Keratinocyte (primary cell): ENCODE data around the gene DSCAM. TPM values are rescaled to one million over a fixed set of nuclear protein-coding genes. Genes with fewer than 3 reads are reported as not detected.

ENCODE experiments used
- DNase-seq: peaks from one replicate; pipeline ENCODE4 v3.0.0-alpha.2; 2011; ENCODE audit warnings: low read depth, missing footprints, low spot score
- FAIRE-seq: peaks from 2 replicates; lab custom pipeline; 2011; peaks lifted over from hg19 to GRCh38; lab: Jason Lieb, UNC
- H2AFZ ChIP-seq: 2 replicates; pipeline ENCODE4 v1.6.0; 2012; ENCODE audit warnings: low read length, control low read depth, inconsistent platforms; ENCODE audit not compliant: control insufficient read depth
- H3K27ac ChIP-seq: 2 replicates; pipeline ENCODE4 v1.5.1; 2011; ENCODE audit warnings: low read length; ENCODE audit not compliant: control insufficient read depth, insufficient read depth
- H3K27me3 ChIP-seq: 3 replicates; pipeline ENCODE4 v1.6.0; 2011; ENCODE audit warnings: low read length; ENCODE audit not compliant: control insufficient read depth, insufficient read depth; ENCODE audit errors: extremely low read depth
- H3K36me3 ChIP-seq, 2 experiments: 2 replicates in 1 of 2; 3 replicates in 1 of 2; pipeline ENCODE4 v1.5.1; 2011; ENCODE audit warnings: low read length in 2 of 2, mild to moderate bottlenecking in 1 of 2; ENCODE audit not compliant: control insufficient read depth in 2 of 2, insufficient read depth in 2 of 2; ENCODE audit errors: extremely low read depth in 1 of 2
- H3K4me1 ChIP-seq: 3 replicates; pipeline ENCODE4 v1.5.1; 2011; ENCODE audit warnings: low read length; ENCODE audit not compliant: control insufficient read depth, insufficient read depth; ENCODE audit errors: extremely low read depth
- H3K4me2 ChIP-seq: 3 replicates; pipeline ENCODE4 v1.6.0; 2011; ENCODE audit warnings: low read depth, low read length; ENCODE audit not compliant: control insufficient read depth, insufficient read depth; ENCODE audit errors: extremely low read depth
- H3K4me3 ChIP-seq, 3 experiments: fragments of 200-600 bp in 1 of 3; sonication (generic) in 1 of 3; 2 replicates in 2 of 3; 3 replicates in 1 of 3; pipeline ENCODE4 v1.5.1; 2011 to 2016; ENCODE audit warnings: low read length in 3 of 3, mild to moderate bottlenecking in 3 of 3, control low read depth in 2 of 3, inconsistent platforms in 1 of 3, low read depth in 1 of 3, mixed read lengths in 1 of 3, mixed run types in 1 of 3, moderate library complexity in 1 of 3; ENCODE audit not compliant: control insufficient read depth in 2 of 3, insufficient read depth in 2 of 3; ENCODE audit errors: extremely low read depth in 1 of 3
- H3K79me2 ChIP-seq: 2 replicates; pipeline ENCODE4 v1.6.0; 2012; ENCODE audit warnings: low read length; ENCODE audit not compliant: control insufficient read depth, insufficient read depth
- H3K9ac ChIP-seq: 3 replicates; pipeline ENCODE4 v1.6.0; 2011; ENCODE audit warnings: low read length; ENCODE audit not compliant: control insufficient read depth, insufficient read depth; ENCODE audit errors: extremely low read depth
- H3K9me1 ChIP-seq: 3 replicates; pipeline ENCODE4 v1.6.0; 2011; ENCODE audit warnings: low read length; ENCODE audit not compliant: control insufficient read depth, insufficient read depth; ENCODE audit errors: extremely low read depth
- H3K9me3 ChIP-seq: 2 replicates; pipeline ENCODE4 v1.5.1; 2012; ENCODE audit warnings: low read depth, low read length; ENCODE audit not compliant: control insufficient read depth
- H4K20me1 ChIP-seq: 3 replicates; pipeline ENCODE4 v1.6.0; 2011; ENCODE audit warnings: low read length; ENCODE audit not compliant: control insufficient read depth, insufficient read depth; ENCODE audit errors: extremely low read depth
- EZH2 ChIP-seq: IDR thresholded peaks from one replicate; pipeline ENCODE4 v1.6.1; 2012; ENCODE audit warnings: inconsistent platforms, mild to moderate bottlenecking, low read length, moderate library complexity
- dilution Hi-C: fragments of 300-500 bp; cut with MboI; formaldehyde crosslinking; loops from one replicate; pipeline ENCODE4 v1.7.0; 2020; ENCODE audit warnings: low sequenced_read_pairs; ENCODE audit not compliant: extremely low pct_ligation_motif_present
- polyA plus RNA-seq, 5 experiments: library from polyadenylated mRNA; depleted of rRNA in 3 of 5; stranded (reverse) in 3 of 5; stranded (forward) in 1 of 5; unstranded in 1 of 5; fragments of >200 nt; gene quantifications; 1 replicate in 1 of 5; 2 replicates in 3 of 5; 3 replicates in 1 of 5; pipeline versions ENCODE4 v1.2.1 to v1.2.3, GENCODE V29; 2011 to 2012; ENCODE audit warnings: missing spikeins in 2 of 5, low read depth in 1 of 5, low replicate concordance in 1 of 5
- TF ChIP-seq, protein P1 (sequence below), 3 experiments: IDR thresholded peaks in 1 of 3; conservative IDR thresholded peaks in 1 of 3; optimal IDR thresholded peaks in 1 of 3; 2 replicates in 2 of 3; 3 replicates in 1 of 3; pipeline versions ENCODE3 to v1.5.1; 2011; ENCODE audit warnings: low read length in 3 of 3, mild to moderate bottlenecking in 3 of 3, moderate library complexity in 2 of 3, control low read depth in 1 of 3, inconsistent platforms in 1 of 3; ENCODE audit not compliant: insufficient read depth in 2 of 3; ENCODE audit errors: extremely low read depth in 1 of 3

The DSCAM gene
- polyA plus RNA-seq, 1 donor (not counting 4 experiments of a cell fraction or from before 2014, with no cell fraction given), result 2.1 TPM

DNA sequence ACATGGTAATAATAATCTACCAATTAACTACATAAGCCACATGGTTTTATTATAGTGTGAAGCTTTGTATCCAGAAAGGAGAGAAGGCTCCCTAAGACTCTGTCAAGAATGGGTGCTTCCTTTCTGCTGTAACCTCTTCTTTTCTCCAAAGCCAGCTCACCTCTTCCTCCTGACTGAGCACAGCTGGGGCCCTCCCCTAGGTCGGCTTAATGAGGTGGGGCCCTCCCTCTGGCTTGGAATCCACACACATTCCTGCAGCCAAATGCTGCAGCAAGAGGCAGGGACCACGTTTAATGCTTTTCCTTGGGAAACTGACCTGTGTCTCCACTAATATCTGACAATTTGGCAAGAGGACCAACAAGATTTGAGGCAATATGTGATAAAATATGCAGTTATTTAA is 94.8 kb downstream of the DSCAM start:
- Histone ChIP-seq H3K9ac (no peak overlapping the region), H3K27me3 (no peaks in the 10 kb centered on the region), H4K20me1 (peaks cover 2% of the 10 kb centered on the region), H3K4me2 (no peak overlapping the region), H3K36me3 (no peaks in the 10 kb centered on the region), H3K27ac (no peak overlapping the region), H3K9me3 (no peaks in the 10 kb centered on the region), H2AFZ (no peak overlapping the region), H3K79me2 (no peaks in the 10 kb centered on the region), H3K4me3 (no peak overlapping the region), H3K4me1 (no peaks in the 10 kb centered on the region), H3K9me1 (no peaks in the 10 kb centered on the region)
- FAIRE-seq (no peak), DNase-seq (no peak)
- TF ChIP-seq, protein P1, sequence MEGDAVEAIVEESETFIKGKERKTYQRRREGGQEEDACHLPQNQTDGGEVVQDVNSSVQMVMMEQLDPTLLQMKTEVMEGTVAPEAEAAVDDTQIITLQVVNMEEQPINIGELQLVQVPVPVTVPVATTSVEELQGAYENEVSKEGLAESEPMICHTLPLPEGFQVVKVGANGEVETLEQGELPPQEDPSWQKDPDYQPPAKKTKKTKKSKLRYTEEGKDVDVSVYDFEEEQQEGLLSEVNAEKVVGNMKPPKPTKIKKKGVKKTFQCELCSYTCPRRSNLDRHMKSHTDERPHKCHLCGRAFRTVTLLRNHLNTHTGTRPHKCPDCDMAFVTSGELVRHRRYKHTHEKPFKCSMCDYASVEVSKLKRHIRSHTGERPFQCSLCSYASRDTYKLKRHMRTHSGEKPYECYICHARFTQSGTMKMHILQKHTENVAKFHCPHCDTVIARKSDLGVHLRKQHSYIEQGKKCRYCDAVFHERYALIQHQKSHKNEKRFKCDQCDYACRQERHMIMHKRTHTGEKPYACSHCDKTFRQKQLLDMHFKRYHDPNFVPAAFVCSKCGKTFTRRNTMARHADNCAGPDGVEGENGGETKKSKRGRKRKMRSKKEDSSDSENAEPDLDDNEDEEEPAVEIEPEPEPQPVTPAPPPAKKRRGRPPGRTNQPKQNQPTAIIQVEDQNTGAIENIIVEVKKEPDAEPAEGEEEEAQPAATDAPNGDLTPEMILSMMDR (optimal IDR thresholded peaks at IDR 0.05 in 1 of 3, IDR thresholded peaks at IDR 0.05 in 1 of 3, conservative IDR thresholded peaks at IDR 0.05 in 1 of 3; ENCODE audit: extremely low read depth in 1 of 3, insufficient read depth in 2 of 3, low read length in 3 of 3), result no peak
- no peak for TF ChIP-seq EZH2
- dilution Hi-C loops, result no loop called here

DNA sequence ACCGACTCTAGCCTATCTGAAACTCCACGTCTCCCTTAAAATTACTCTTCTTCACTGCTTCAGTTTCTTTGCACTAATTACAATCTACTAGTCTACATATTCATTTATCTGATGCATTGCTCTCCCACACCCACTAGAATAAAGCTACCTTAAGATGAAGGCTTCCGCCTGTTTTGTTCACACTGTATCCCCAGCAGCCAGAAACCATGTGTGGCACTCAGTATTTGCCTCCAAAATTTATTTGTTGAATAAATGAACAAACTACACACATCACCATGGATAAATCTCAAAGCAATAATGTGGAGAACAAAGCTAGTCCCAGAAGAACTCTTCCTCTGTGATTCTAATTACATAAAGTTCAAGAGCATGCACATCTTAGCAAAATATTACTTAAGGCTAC is 95.7 kb downstream of the DSCAM start:
- dilution Hi-C loops, result no loop called here
- no peak for FAIRE-seq
- no peaks in the 10 kb centered on the region for H3K36me3 ChIP-seq

More for the DNA sequence above, 95.7 kb downstream of the DSCAM start:
- H3K4me1 ChIP-seq, result no peaks in the 10 kb centered on the region
- DNase-seq, result no peak
- no peak overlapping the region for H3K27ac ChIP-seq
- no peak overlapping the region for H3K4me2 ChIP-seq
- H2AFZ ChIP-seq, result no peak overlapping the region
- no peaks in the 10 kb centered on the region for H3K9me3 ChIP-seq
- no peak overlapping the region for H3K4me3 ChIP-seq
- no peaks in the 10 kb centered on the region for H3K27me3 ChIP-seq
- peaks cover 2% of the 10 kb centered on the region for H4K20me1 ChIP-seq
- no peak overlapping the region for H3K9ac ChIP-seq
- TF ChIP-seq EZH2, result no peak
- TF ChIP-seq, protein P1 (optimal IDR thresholded peaks at IDR 0.05 in 1 of 3, IDR thresholded peaks at IDR 0.05 in 1 of 3, conservative IDR thresholded peaks at IDR 0.05 in 1 of 3; ENCODE audit: extremely low read depth in 1 of 3, insufficient read depth in 2 of 3, low read length in 3 of 3), result no peak
- no peaks in the 10 kb centered on the region for H3K79me2 ChIP-seq
- H3K9me1 ChIP-seq, result no peaks in the 10 kb centered on the region
